Loucy (cell line): Measurements from ENCODE around the gene NHLH1.

ENCODE experiments used
- H2AFZ ChIP-seq: fragments of 200-600 bp; sonication (generic); 2 replicates; pipeline ENCODE4 v1.6.0; 2016; ENCODE audit warnings: antibody characterized with exemption, mild to moderate bottlenecking, low read length, moderate library complexity
- H3F3A ChIP-seq: fragments of 200-600 bp; 2 replicates; pipeline ENCODE4 v1.6.0; 2016; ENCODE audit warnings: antibody characterized with exemption, low read depth, mild to moderate bottlenecking
- H3K27me3 ChIP-seq: fragments of 200-600 bp; sonication (generic); 2 replicates; pipeline ENCODE4 v1.6.1; 2014; ENCODE audit warnings: low read length, mild to moderate bottlenecking; ENCODE audit not compliant: insufficient read depth, poor library complexity, severe bottlenecking
- H3K36me3 ChIP-seq: fragments of 200-600 bp; sonication (generic); 2 replicates; pipeline ENCODE4 v1.6.1; 2016; ENCODE audit warnings: low read length; ENCODE audit not compliant: insufficient read depth
- H3K4me1 ChIP-seq: fragments of 200-600 bp; sonication (generic); 2 replicates; pipeline ENCODE4 v1.5.1; 2014; ENCODE audit warnings: low read length, mild to moderate bottlenecking; ENCODE audit not compliant: insufficient read depth, poor library complexity, severe bottlenecking
- H3K4me2 ChIP-seq: fragments of 200-600 bp; sonication (generic); 2 replicates; pipeline ENCODE4 v1.6.0; 2014; ENCODE audit warnings: antibody characterized with exemption, low read length, low read depth, mild to moderate bottlenecking; ENCODE audit not compliant: poor library complexity, severe bottlenecking
- H3K4me3 ChIP-seq: fragments of 200-600 bp; sonication (generic); 2 replicates; pipeline ENCODE4 v1.5.1; 2014; ENCODE audit warnings: low read length, mild to moderate bottlenecking, mixed read lengths; ENCODE audit not compliant: poor library complexity, severe bottlenecking
- H3K79me2 ChIP-seq: fragments of 200-600 bp; sonication (generic); 2 replicates; pipeline ENCODE4 v1.6.1; 2014; ENCODE audit warnings: low read length; ENCODE audit not compliant: insufficient read depth
- H3K9ac ChIP-seq: fragments of 200-600 bp; sonication (generic); 2 replicates; pipeline ENCODE4 v1.6.0; 2014; ENCODE audit warnings: mild to moderate bottlenecking, low read depth, low read length, moderate library complexity; ENCODE audit not compliant: poor library complexity, severe bottlenecking
- H3K9me2 ChIP-seq: fragments of 200-600 bp; sonication (generic); replicated peaks from 2 replicates; pipeline ENCODE4 v1.6.1; 2016; ENCODE audit warnings: low read depth, low read length, mixed read lengths
- H3K9me3 ChIP-seq: fragments of 200-600 bp; sonication (generic); 2 replicates; pipeline ENCODE4 v1.6.1; 2014; ENCODE audit warnings: mild to moderate bottlenecking, antibody characterized with exemption, low read length, low read depth; ENCODE audit not compliant: insufficient read depth
- H4K20me1 ChIP-seq: fragments of 200-600 bp; sonication (generic); 2 replicates; pipeline ENCODE4 v1.6.0; 2014; ENCODE audit warnings: antibody characterized with exemption, low read length, mild to moderate bottlenecking; ENCODE audit not compliant: insufficient read depth, poor library complexity, severe bottlenecking
- EZH2phosphoT487 ChIP-seq: fragments of 200-600 bp; IDR thresholded peaks from 2 replicates; pipeline ENCODE4 v1.6.1; 2018; ENCODE audit warnings: antibody characterized with exemption, mild to moderate bottlenecking, moderate library complexity, borderline replicate concordance
- TF ChIP-seq, protein P1 (sequence below): fragments of 200-600 bp; sonication (generic); conservative IDR thresholded peaks from 2 replicates; pipeline ENCODE4 v1.5.1; 2014; ENCODE audit warnings: mild to moderate bottlenecking, antibody characterized with exemption, low read length

Gene NHLH1

DNA sequence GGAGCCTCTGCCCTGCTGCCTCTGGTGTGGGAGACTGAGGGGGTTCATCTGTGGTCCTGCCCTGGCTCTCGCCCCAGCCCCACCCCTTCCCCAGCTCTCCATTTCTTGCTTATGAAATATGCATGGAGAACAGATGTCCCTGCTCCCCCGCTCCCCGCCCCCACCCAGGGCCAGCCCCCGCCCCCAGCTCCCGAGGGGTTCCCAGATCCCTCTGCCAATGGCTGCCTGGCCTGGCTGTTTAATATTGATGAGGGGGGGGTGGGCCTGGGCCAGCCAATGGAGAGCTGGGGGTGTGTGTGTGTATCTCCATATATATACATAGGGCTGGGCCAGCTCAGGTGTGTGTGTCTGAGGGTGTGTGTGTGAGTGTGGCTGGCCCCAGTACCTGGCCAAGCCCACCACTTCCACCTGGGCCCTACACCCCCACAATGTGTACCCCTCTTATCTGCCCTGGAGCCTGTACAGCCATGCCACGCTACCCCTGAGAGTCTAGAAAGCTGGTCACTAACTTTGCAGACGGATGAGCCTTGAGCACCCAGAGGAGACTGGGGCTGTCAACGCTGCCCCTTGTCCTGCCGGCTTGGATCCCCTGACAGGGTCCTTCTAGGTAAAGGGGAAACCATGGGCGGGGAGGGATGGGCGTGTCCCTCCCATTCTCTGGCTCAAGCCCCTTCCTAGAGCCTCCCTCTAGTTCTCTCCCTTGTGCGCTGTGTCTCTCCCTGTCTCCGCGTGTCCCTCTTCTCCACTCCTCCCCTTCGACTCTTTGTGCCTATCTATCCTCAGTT is at the start of gene NHLH1:
Gene NHLH1 (plus strand): TSS at position 341 of the 785 bp plus-strand sequence. CDS start 3,661 bp downstream, outside the sequence.
- Histone ChIP-seq H3K79me2 (no peaks in the 10 kb centered on the region), H3K9me3 (no peaks in the 10 kb centered on the region), H4K20me1 (no peaks in the 10 kb centered on the region), H3K27me3 (no peaks in the 10 kb centered on the region), H2AFZ (no peak within 1 kb of the TSS), H3K36me3 (no peaks in the 10 kb centered on the region), H3K4me1 (peaks cover 12% of the 10 kb centered on the region), H3K4me2 (no peak within 1 kb of the TSS), H3F3A (no peaks in the 10 kb centered on the region), H3K4me3 (no peak within 1 kb of the TSS), H3K9me2 (no peaks in the 10 kb centered on the region), H3K9ac (no peak within 1 kb of the TSS)
- no peak for TF ChIP-seq EZH2phosphoT487
- TF ChIP-seq, protein P1, sequence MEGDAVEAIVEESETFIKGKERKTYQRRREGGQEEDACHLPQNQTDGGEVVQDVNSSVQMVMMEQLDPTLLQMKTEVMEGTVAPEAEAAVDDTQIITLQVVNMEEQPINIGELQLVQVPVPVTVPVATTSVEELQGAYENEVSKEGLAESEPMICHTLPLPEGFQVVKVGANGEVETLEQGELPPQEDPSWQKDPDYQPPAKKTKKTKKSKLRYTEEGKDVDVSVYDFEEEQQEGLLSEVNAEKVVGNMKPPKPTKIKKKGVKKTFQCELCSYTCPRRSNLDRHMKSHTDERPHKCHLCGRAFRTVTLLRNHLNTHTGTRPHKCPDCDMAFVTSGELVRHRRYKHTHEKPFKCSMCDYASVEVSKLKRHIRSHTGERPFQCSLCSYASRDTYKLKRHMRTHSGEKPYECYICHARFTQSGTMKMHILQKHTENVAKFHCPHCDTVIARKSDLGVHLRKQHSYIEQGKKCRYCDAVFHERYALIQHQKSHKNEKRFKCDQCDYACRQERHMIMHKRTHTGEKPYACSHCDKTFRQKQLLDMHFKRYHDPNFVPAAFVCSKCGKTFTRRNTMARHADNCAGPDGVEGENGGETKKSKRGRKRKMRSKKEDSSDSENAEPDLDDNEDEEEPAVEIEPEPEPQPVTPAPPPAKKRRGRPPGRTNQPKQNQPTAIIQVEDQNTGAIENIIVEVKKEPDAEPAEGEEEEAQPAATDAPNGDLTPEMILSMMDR = no peak

DNA sequence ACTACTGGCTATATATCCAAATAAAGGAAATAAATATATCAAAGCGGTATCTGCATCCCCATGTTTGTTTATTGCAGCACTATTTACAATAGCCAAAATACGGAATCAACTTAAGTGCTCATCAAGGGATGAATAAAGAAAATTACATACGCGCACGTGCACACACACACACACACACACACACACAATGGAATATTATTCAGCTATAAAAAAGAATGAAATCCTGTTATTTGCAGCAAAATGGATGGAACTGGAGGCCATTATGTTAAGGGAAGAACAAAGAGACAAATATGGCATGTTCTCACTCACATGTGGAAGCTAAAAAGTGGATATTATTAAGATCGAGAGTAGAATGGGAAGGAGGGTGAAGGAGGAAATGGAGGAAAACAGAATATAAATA is 44.0 kb upstream of the NHLH1 start:
- peaks cover 27% of the 10 kb centered on the region; the same call in 1 of the 2 replicates for H3K79me2 ChIP-seq
- H4K20me1 ChIP-seq = no peaks in the 10 kb centered on the region
- no peaks in the 10 kb centered on the region; the same call in 1 of the 2 replicates for H3F3A ChIP-seq
- H3K9ac ChIP-seq = no peak overlapping the region
- TF ChIP-seq, protein P1 = no peak
- TF ChIP-seq EZH2phosphoT487 = no peak
- no peaks in the 10 kb centered on the region for H3K4me1 ChIP-seq
- H3K9me2 ChIP-seq = no peaks in the 10 kb centered on the region
- H3K9me3 ChIP-seq = no peaks in the 10 kb centered on the region
- no peak overlapping the region for H3K4me3 ChIP-seq
- H2AFZ ChIP-seq = no peak overlapping the region
- peaks cover 71% of the 10 kb centered on the region for H3K36me3 ChIP-seq
- no peak overlapping the region for H3K4me2 ChIP-seq
- no peaks in the 10 kb centered on the region for H3K27me3 ChIP-seq

DNA sequence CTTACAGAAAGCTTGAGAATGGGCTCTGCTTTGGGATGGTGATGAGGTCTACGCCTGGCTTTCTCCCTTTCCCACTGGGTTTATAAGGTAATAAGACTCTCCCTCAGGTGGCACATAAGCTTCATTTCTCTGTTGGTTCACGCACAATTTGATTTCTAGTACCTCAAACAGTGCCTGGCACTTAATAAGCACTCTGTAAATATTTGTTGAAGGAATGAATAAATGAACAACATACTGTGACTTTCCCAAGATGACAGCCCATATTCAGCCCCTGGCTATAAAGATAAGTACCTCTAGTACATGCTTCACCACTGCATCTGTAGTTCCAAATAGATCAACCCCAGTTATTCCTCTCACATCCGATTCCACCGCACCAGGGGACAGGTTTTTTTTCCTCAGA is 41.6 kb upstream of the NHLH1 start:
- peaks cover 12% of the 10 kb centered on the region; the same call in 1 of the 2 replicates for H3K79me2 ChIP-seq
- no peak overlapping the region for H3K4me3 ChIP-seq
- H3F3A ChIP-seq = no peaks in the 10 kb centered on the region; the same call in 1 of the 2 replicates
- H2AFZ ChIP-seq = no peak overlapping the region
- no peak for TF ChIP-seq EZH2phosphoT487
- TF ChIP-seq, protein P1 = no peak
- no peak overlapping the region for H3K4me2 ChIP-seq
- no peaks in the 10 kb centered on the region for H3K9me3 ChIP-seq
- no peaks in the 10 kb centered on the region for H3K4me1 ChIP-seq
- H3K36me3 ChIP-seq = peaks cover 78% of the 10 kb centered on the region
- H3K9ac ChIP-seq = no peak overlapping the region
- H3K27me3 ChIP-seq = no peaks in the 10 kb centered on the region
- no peaks in the 10 kb centered on the region for H3K9me2 ChIP-seq
- H4K20me1 ChIP-seq = no peaks in the 10 kb centered on the region
